NCI-H1930 (cell line): ENCODE measurements around the gene CLSTN2.

Source experiments
- DNase-seq, 2 experiments: peaks; one replicate each; lab custom pipeline; 2025; lab: John Stamatoyannopoulos, UW

The CLSTN2 gene

GRCh38 chr3:140284372-140284771 is 349.4 kb downstream of the CLSTN2 start:
- DNase-seq: no peak

GRCh38 chr3:140285380-140285779 is 350.4 kb downstream of the CLSTN2 start:
- DNase-seq: no peak

- DNase-seq: no peak
Measured at GRCh38 chr3:140288595-140288994, 353.6 kb downstream of the CLSTN2 start.

- no peak for DNase-seq
Measured at GRCh38 chr3:140290105-140290504, 355.1 kb downstream of the CLSTN2 start.

- no peak for DNase-seq
Measured at GRCh38 chr3:140292170-140292569, 357.2 kb downstream of the CLSTN2 start.

- DNase-seq: no peak
Measured at GRCh38 chr3:140292684-140293083, 357.7 kb downstream of the CLSTN2 start.

GRCh38 chr3:140294058-140294457 is 359.1 kb downstream of the CLSTN2 start:
- DNase-seq: no peak

- DNase-seq: no peak
Measured at GRCh38 chr3:140296796-140297352, 361.9 kb downstream of the CLSTN2 start.

GRCh38 chr3:140298043-140298442 is 363.1 kb downstream of the CLSTN2 start:
- DNase-seq: no peak

- DNase-seq: no peak
Measured at GRCh38 chr3:140298569-140299070, 363.6 kb downstream of the CLSTN2 start.

- DNase-seq: no peak
Measured at GRCh38 chr3:140303875-140304274, 368.9 kb downstream of the CLSTN2 start.

- no peak for DNase-seq
Measured at GRCh38 chr3:140308535-140308934, 373.6 kb downstream of the CLSTN2 start.

GRCh38 chr3:140311428-140311827 is 376.4 kb downstream of the CLSTN2 start:
- DNase-seq: no peak

GRCh38 chr3:140315955-140316354 is 381.0 kb downstream of the CLSTN2 start:
- no peak for DNase-seq

- no peak for DNase-seq
Measured at GRCh38 chr3:140316466-140316865, 381.5 kb downstream of the CLSTN2 start.

- DNase-seq: no peak
Measured at GRCh38 chr3:140316868-140317400, 381.9 kb downstream of the CLSTN2 start.

- DNase-seq: no peak
Measured at GRCh38 chr3:140319739-140320138, 384.8 kb downstream of the CLSTN2 start.

GRCh38 chr3:140323561-140323960 is 388.6 kb downstream of the CLSTN2 start:
- DNase-seq: no peak

- no peak for DNase-seq
Measured at GRCh38 chr3:140332131-140332530, 397.1 kb downstream of the CLSTN2 start.

GRCh38 chr3:140334132-140334929 is 399.3 kb downstream of the CLSTN2 start:
- no peak for DNase-seq

GRCh38 chr3:140336465-140336864 is 401.5 kb downstream of the CLSTN2 start:
- DNase-seq: no peak

GRCh38 chr3:140338916-140339315 is 403.9 kb downstream of the CLSTN2 start:
- no peak for DNase-seq

GRCh38 chr3:140341203-140341602 is 406.2 kb downstream of the CLSTN2 start:
- DNase-seq: no peak
